Upper lobe of left lung (tissue), 4 donors: ENCODE data around the gene ANO6.

Source experiments
- CTCF ChIP-seq, 6 experiments: fragments of 450-650 bp in 4 of 6; fragments of 200-600 bp in 2 of 6; sonication (generic) in 2 of 6; IDR thresholded peaks; one replicate each; pipeline ENCODE4 v1.5.1; 2016 to 2019; ENCODE audit warnings: antibody characterized with exemption in 6 of 6
- POLR2A ChIP-seq, 4 donors: fragments of 450-650 bp; IDR thresholded peaks; one replicate each; pipeline ENCODE4 v1.5.1; 2016 to 2017; ENCODE audit warnings: antibody characterized with exemption in 4 of 4, mild to moderate bottlenecking in 2 of 4
- POLR2AphosphoS5 ChIP-seq, 2 donors: sonication (generic); formaldehyde crosslinking; IDR thresholded peaks; one replicate each; pipeline ENCODE4 v1.5.1; 2017; ENCODE audit warnings: antibody characterized with exemption in 2 of 2

DNA sequence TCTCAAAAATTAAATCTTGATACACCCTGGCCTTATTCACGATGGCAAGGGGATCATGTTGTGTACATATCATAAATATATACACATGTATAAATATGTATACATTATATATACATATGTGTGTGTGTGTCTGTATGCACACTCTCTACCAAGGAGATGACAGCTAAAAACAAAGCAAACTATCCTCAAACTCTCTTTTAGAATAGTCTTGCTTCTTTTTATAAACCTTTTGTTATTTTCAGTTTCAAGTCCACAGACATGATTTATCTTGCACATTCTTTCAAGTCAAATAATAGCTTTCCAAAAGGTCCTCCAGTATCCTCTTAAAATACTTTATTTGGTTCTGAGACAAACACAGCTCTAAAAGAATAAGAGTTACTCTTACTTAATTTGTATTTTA lies 8.4 kb downstream of the ANO6 start:
- TF ChIP-seq POLR2A (IDR thresholded peaks at IDR 0.05): no peak
- no peak for TF ChIP-seq CTCF (IDR thresholded peaks at IDR 0.05)
- TF ChIP-seq POLR2AphosphoS5 (IDR thresholded peaks at IDR 0.05): no peak
